H1 (cell line): ENCODE results near the gene SLC30A7. TPM values are rescaled to one million over a fixed set of nuclear protein-coding genes. Genes with fewer than 3 reads are reported as not detected.

Experiments
- CTCF ChIA-PET: fragments of 300-600 bp; sonication (Branson Sonifier 250); formaldehyde crosslinking; loops from one replicate; lab custom pipeline; 2021; ENCODE audit not compliant: partially characterized antibody; lab: Charles Lee
- POLR2A ChIA-PET: fragments of 300-600 bp; sonication (Branson Sonifier 250); formaldehyde crosslinking; loops from one replicate; lab custom pipeline; 2021; ENCODE audit warnings: inconsistent platforms; ENCODE audit not compliant: partially characterized antibody; lab: Charles Lee
- DNase-seq, 2 experiments: peaks; one replicate each; pipeline versions ENCODE4 v3.0.0 to v3.0.0-alpha.2; 2010 to 2022; ENCODE audit warnings: low spot score in 2 of 2, low read depth in 1 of 2, mixed read lengths in 1 of 2
- FAIRE-seq: peaks from 2 replicates; lab custom pipeline; 2011; peaks lifted over from hg19 to GRCh38; lab: Jason Lieb, UNC
- H2AFZ ChIP-seq: 2 replicates; pipeline ENCODE4 v1.8.1; 2012; ENCODE audit warnings: low read length, inconsistent platforms
- H2AK5ac ChIP-seq: 2 replicates; pipeline ENCODE4 v1.6.1; 2013; ENCODE audit warnings: low read depth, low read length
- H2BK120ac ChIP-seq: replicated peaks from 2 replicates; pipeline ENCODE3; 2013; ENCODE audit warnings: low read depth, low read length, inconsistent platforms
- H2BK12ac ChIP-seq: 2 replicates; pipeline ENCODE4 v1.6.1; 2013; ENCODE audit warnings: low read depth, low read length
- H2BK15ac ChIP-seq: 2 replicates; pipeline ENCODE4 v1.6.1; 2013; ENCODE audit warnings: low read length
- H2BK20ac ChIP-seq: 2 replicates; pipeline ENCODE4 v1.6.1; 2013; ENCODE audit warnings: low read length
- H2BK5ac ChIP-seq: 2 replicates; pipeline ENCODE4 v1.6.1; 2013; ENCODE audit warnings: low read depth, low read length
- H3K14ac ChIP-seq: 2 replicates; pipeline ENCODE4 v1.6.1; 2013; ENCODE audit warnings: inconsistent platforms; ENCODE audit not compliant: insufficient read length
- H3K18ac ChIP-seq: 2 replicates; pipeline ENCODE4 v1.6.1; 2013; ENCODE audit warnings: low read length; ENCODE audit errors: extremely low read depth
- H3K23ac ChIP-seq: 2 replicates; pipeline ENCODE4 v1.6.1; 2013; ENCODE audit warnings: inconsistent platforms; ENCODE audit not compliant: insufficient read length
- H3K23me2 ChIP-seq: 2 replicates; pipeline ENCODE4 v1.6.1; 2013; ENCODE audit warnings: low read depth, low read length
- H3K27ac ChIP-seq: 2 replicates; pipeline ENCODE4 v1.6.1; 2011; ENCODE audit warnings: low read depth, low read length, inconsistent platforms
- H3K27me3 ChIP-seq, 4 experiments: replicated peaks in 1 of 4; 1 replicate in 1 of 4; 2 replicates in 3 of 4; pipeline versions ENCODE4 v1.6.1 to v1.8.1; 2011 to 2013; ENCODE audit warnings: low read length in 3 of 4, mild to moderate bottlenecking in 3 of 4, inconsistent platforms in 2 of 4, mixed read lengths in 2 of 4, moderate library complexity in 1 of 4; ENCODE audit not compliant: control insufficient read depth in 3 of 4, insufficient read depth in 3 of 4; ENCODE audit errors: extremely low read depth in 1 of 4
- H3K36me3 ChIP-seq, 4 experiments: 2 replicates each; pipeline versions ENCODE4 v1.6.1 to v1.8.1; 2011 to 2013; ENCODE audit warnings: mild to moderate bottlenecking in 4 of 4, low read length in 3 of 4, moderate library complexity in 2 of 4, control low read depth in 1 of 4, inconsistent platforms in 1 of 4; ENCODE audit not compliant: insufficient read depth in 4 of 4, control insufficient read depth in 2 of 4
- H3K4ac ChIP-seq: replicated peaks from 2 replicates; pipeline ENCODE3; 2013; ENCODE audit warnings: low read length, low read depth, mixed read lengths, inconsistent platforms; ENCODE audit not compliant: insufficient read length
- H3K4me1 ChIP-seq, 4 experiments: replicated peaks in 1 of 4; 1 replicate in 1 of 4; 2 replicates in 3 of 4; pipeline versions ENCODE4 v1.6.1 to v1.8.1; 2011 to 2013; ENCODE audit warnings: low read length in 3 of 4, inconsistent platforms in 2 of 4, mixed read lengths in 1 of 4; ENCODE audit not compliant: insufficient read depth in 4 of 4, control insufficient read depth in 3 of 4
- H3K4me2 ChIP-seq, 2 experiments: 2 replicates each; pipeline versions ENCODE4 v1.6.1 to v1.8.1; 2011 to 2013; ENCODE audit warnings: low read depth in 2 of 2, low read length in 2 of 2, control low read depth in 1 of 2, inconsistent platforms in 1 of 2, mild to moderate bottlenecking in 1 of 2; ENCODE audit not compliant: insufficient read depth in 1 of 2
- H3K4me3 ChIP-seq, 4 experiments: fragments of 200-600, 300-600 bp in 1 of 4; sonication (generic), shearing (Covaris generic), sonication (Bioruptor Twin) in 1 of 4; 2 replicates each; pipeline versions ENCODE4 v1.5.1 to v1.8.1; 2011 to 2016; ENCODE audit warnings: low read length in 4 of 4, low read depth in 3 of 4, control low read depth in 2 of 4, inconsistent platforms in 2 of 4, mild to moderate bottlenecking in 2 of 4, mixed read lengths in 1 of 4, moderate library complexity in 1 of 4; ENCODE audit not compliant: insufficient read depth in 2 of 4; ENCODE audit errors: extremely low read depth in 1 of 4
- H3K56ac ChIP-seq: replicated peaks from 2 replicates; pipeline ENCODE3; 2013; ENCODE audit warnings: low read depth, mild to moderate bottlenecking, mixed read lengths, low read length, inconsistent platforms; ENCODE audit not compliant: insufficient read length
- H3K79me1 ChIP-seq: 2 replicates; pipeline ENCODE4 v1.6.1; 2013; ENCODE audit warnings: low read depth, low read length, control low read depth
- H3K79me2 ChIP-seq, 2 experiments: 2 replicates each; pipeline versions ENCODE4 v1.6.1 to v1.8.1; 2012 to 2013; ENCODE audit warnings: low read length in 2 of 2, mild to moderate bottlenecking in 2 of 2, inconsistent platforms in 1 of 2; ENCODE audit not compliant: insufficient read depth in 2 of 2, control insufficient read depth in 1 of 2
- H3K9ac ChIP-seq, 4 experiments: replicated peaks in 1 of 4; 1 replicate in 1 of 4; 2 replicates in 3 of 4; pipeline versions ENCODE4 v1.6.1 to v1.8.1; 2011 to 2013; ENCODE audit warnings: low read depth in 3 of 4, low read length in 3 of 4, control low read depth in 2 of 4, mild to moderate bottlenecking in 2 of 4, moderate library complexity in 2 of 4, inconsistent platforms in 1 of 4; ENCODE audit errors: extremely low read depth in 1 of 4
- H3K9me3 ChIP-seq, 2 experiments: 2 replicates each; pipeline versions ENCODE4 v1.6.1 to v1.8.1; 2012 to 2013; ENCODE audit warnings: mild to moderate bottlenecking in 2 of 2, moderate library complexity in 2 of 2, control low read depth in 1 of 2, inconsistent platforms in 1 of 2, low read depth in 1 of 2, low read length in 1 of 2, mixed read lengths in 1 of 2; ENCODE audit not compliant: insufficient read depth in 2 of 2
- H4K20me1 ChIP-seq, 2 experiments: replicated peaks in 1 of 2; 2 replicates each; pipeline versions ENCODE3 to v1.8.1; 2011 to 2013; ENCODE audit warnings: inconsistent platforms in 2 of 2, low read length in 2 of 2, mild to moderate bottlenecking in 1 of 2; ENCODE audit not compliant: insufficient read depth in 2 of 2, control insufficient read depth in 1 of 2
- H4K5ac ChIP-seq: 2 replicates; pipeline ENCODE4 v1.6.1; 2013; ENCODE audit warnings: low read length, low read depth, mixed read lengths, inconsistent platforms; ENCODE audit not compliant: insufficient read length
- H4K8ac ChIP-seq: 2 replicates; pipeline ENCODE4 v1.8.0; 2013; ENCODE audit warnings: mild to moderate bottlenecking, moderate library complexity, low read length, inconsistent platforms; ENCODE audit not compliant: insufficient read depth; ENCODE audit errors: extremely low read depth
- H4K91ac ChIP-seq: replicated peaks from 2 replicates; pipeline ENCODE3; 2013; ENCODE audit warnings: low read length, mixed read lengths, inconsistent platforms; ENCODE audit not compliant: insufficient read length
- FOSL1 ChIP-seq: IDR thresholded peaks from 2 replicates; pipeline ENCODE4 v1.6.1; 2011; ENCODE audit warnings: mild to moderate bottlenecking, low read depth, low read length, moderate library complexity; ENCODE audit not compliant: insufficient read depth
- JUND ChIP-seq: IDR thresholded peaks from 2 replicates; pipeline ENCODE4 v1.6.1; 2011; ENCODE audit warnings: mild to moderate bottlenecking, improper control_type of control experiment, low read length
- NRF1 ChIP-seq: IDR thresholded peaks from 2 replicates; pipeline ENCODE4 v1.6.1; 2011; ENCODE audit warnings: mild to moderate bottlenecking, low read depth, low read length, improper control_type of control experiment
- TBP ChIP-seq: IDR thresholded peaks from 2 replicates; pipeline ENCODE4 v1.6.1; 2011; ENCODE audit warnings: low read depth, low read length, improper control_type of control experiment
- WGBS, 2 experiments: shearing (Covaris generic) in 1 of 2; methylation state at CpG; one replicate each; pipeline versions ENCODE4 v1.1.6 to v1.1.7; 2013 to 2015; ENCODE audit warnings: low lambda C conversion rate in 2 of 2, mixed read lengths in 2 of 2, inconsistent platforms in 1 of 2, low coverage in 1 of 2, missing lambda C conversion rate in 1 of 2; ENCODE audit not compliant: insufficient replicate concordance in 2 of 2, insufficient coverage in 1 of 2, insufficient read length in 1 of 2; ENCODE audit errors: extremely low coverage in 1 of 2, missing lambda C conversion rate in 1 of 2; 5-methylcytosine and 5-hydroxymethylcytosine counted together
- polyA plus RNA-seq, 7 experiments: library from polyadenylated mRNA; depleted of rRNA in 3 of 7; stranded (reverse) in 5 of 7; unstranded in 2 of 7; fragments of >200 nt in 5 of 7; fragments of 200-250 nt in 2 of 7; gene quantifications; 1 replicate in 5 of 7; 2 replicates in 1 of 7; 4 replicates in 1 of 7; pipeline versions ENCODE4 v1.2.1 to v1.2.3, GENCODE V29; 2011 to 2013; ENCODE audit warnings: missing spikeins in 2 of 7, mixed read lengths in 2 of 7
- total RNA-seq: library from RNA; stranded (reverse); fragmentation: NEBNext Ultra II Directional; extraction: Animal tissue kit (Norgen Biotek cat#: 25700); gene quantifications from 2 replicates; pipeline ENCODE4 v1.2.1, GENCODE V29; 2021

The SLC30A7 gene
- total and polyA plus RNA-seq, 2 of the 8 experiments (the other 6 are each of a cell fraction or from before 2014, with no cell fraction given): 5.5 to 22.1 TPM

- no peaks in the 10 kb centered on the region for H3K9me3 ChIP-seq
- peaks cover 0 to 1% (median 0%) of the 10 kb centered on the region in 4 experiments; a peak in 1 of 7 replicates for H3K27me3 ChIP-seq
- H3K4ac ChIP-seq: no peak overlapping the region
- no peak overlapping the region for H3K56ac ChIP-seq
- H4K8ac ChIP-seq: no peak overlapping the region
- no peaks in the 10 kb centered on the region for H3K79me1 ChIP-seq
- no peak overlapping the region for H4K91ac ChIP-seq
- no peak overlapping the region for H3K18ac ChIP-seq
- H3K79me2 ChIP-seq: no peaks in the 10 kb centered on the region
- no peak overlapping the region for H2AFZ ChIP-seq
- no peak overlapping the region for H3K14ac ChIP-seq
- ChIA-PET CTCF (interaction anchor here (0.7 to 4.9 kb wide), 9 partner anchors 12 to 405 kb away, joined by 3 to 68 read pairs (median 3); no protein-coding TSS in a partner anchor), POLR2A (no interaction called here)
- H3K27ac ChIP-seq: no peak overlapping the region
- no peak for FAIRE-seq
- H3K4me3 ChIP-seq: no peak overlapping the region
- no peaks in the 10 kb centered on the region for H3K4me1 ChIP-seq
- no peak overlapping the region for H2BK15ac ChIP-seq
- no peak overlapping the region for H2AK5ac ChIP-seq
- WGBS, 2 experiments: 89% methylated on average over 2 of the region's 2 CpGs; no CpG with 5 or more reads in 1 of the 2 experiments
- no peak for DNase-seq
- H2BK12ac ChIP-seq: no peak overlapping the region
- no peaks in the 10 kb centered on the region; a peak in 1 of 8 replicates for H3K36me3 ChIP-seq
- no peak overlapping the region for H2BK20ac ChIP-seq
- H4K5ac ChIP-seq: no peak overlapping the region
- no peak overlapping the region for H3K9ac ChIP-seq
- H2BK5ac ChIP-seq: no peak overlapping the region
- no peak overlapping the region for H2BK120ac ChIP-seq
- no peaks in the 10 kb centered on the region for H4K20me1 ChIP-seq
- no peak overlapping the region for H3K4me2 ChIP-seq
- H3K23me2 ChIP-seq: 0 out of 2 replicates have a peak, but pooled peaks cover 2% of the 10 kb centered on the region
- H3K23ac ChIP-seq: no peak overlapping the region
- no peak for TF ChIP-seq JUND
- no peak for TF ChIP-seq TBP
- no peak for TF ChIP-seq FOSL1
- no peak for TF ChIP-seq NRF1
These were observed 29.0 kb upstream of the SLC30A7 start for GRCh38 chr1:100866901-100867206.
